ENCODE results near the gene METTL22.
"Not testable (repeated sequence)": the region's sequence is repeated elsewhere in the genome, so short reads cannot be mapped to it uniquely, and the experiment has no call there.

Gene METTL22

DNA sequence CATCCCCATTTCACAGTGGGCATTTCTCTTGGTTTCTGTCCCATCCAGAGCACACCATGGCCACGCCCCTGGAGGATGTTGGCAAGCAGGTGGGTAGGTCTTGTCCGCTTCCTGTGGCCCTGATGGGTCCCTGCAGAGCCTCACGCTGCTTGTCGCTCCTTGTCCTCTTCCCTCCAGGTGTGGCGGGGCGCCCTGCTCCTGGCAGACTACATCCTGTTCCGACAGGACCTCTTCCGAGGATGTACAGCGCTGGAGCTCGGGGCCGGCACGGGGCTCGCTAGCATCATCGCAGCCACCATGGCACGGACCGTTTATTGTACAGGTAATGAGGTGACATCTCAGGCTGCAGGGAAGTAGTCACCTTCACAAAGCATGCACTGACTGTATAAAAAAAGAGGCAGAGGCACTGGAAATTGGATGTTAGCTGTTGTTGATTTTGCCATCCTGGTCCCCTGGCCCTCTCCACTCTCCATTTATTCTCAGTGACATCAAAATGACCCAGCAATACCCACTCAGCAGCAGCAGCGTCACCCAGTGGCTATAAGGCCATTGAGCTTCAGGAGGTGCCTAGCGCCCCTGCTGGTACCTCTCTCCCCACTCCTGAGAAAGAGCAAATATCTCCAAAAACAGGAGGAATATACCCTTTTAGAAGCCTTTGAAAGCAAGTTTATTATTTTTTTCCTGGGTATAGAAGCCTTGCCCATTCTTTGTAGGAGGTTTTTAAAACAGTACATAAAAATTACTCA lies 13.7 kb downstream of the METTL22 start:
- DNase-seq, result no peak

DNA sequence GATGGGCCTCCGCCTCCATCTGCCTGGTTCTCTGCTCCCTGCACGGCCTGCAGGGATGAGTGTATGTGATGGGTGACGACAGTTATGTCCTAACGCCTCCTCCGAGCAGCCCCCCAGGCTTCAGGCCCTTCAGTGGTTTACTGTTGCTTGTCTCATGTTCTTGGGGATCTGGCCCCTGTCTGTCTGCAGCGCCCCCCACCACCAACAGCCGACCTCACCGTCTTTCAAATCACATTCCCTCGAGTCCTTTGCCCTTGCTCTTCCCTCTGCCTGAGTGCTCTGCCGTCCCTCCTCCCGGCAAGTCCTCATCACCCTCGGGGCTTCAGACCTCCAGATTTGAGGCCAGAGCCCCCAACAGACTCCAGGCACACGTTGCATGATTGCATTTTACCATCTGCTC lies 18.2 kb downstream of the METTL22 start:
- no peak for DNase-seq

DNA sequence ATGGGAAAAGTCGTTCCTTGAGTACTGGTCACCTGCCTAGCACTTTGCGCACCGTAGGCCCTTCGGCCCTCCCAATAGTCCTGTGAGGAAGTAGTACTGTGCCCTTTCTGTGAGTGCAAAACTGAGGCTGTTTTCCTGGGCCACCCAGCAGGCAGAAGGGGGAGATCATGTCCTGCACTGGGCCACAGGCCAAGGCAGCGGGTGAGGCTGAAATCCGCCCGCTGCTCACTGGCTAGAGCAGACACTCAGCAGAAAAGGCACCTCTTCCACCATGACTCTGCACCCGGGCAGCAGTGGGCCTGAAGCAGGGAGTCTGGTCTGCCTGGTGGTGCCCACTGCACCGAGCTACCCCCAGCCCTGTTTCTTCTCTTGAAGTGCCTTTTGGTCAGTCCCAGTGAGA lies 20.2 kb downstream of the METTL22 start:
- DNase-seq, result no peak

DNA sequence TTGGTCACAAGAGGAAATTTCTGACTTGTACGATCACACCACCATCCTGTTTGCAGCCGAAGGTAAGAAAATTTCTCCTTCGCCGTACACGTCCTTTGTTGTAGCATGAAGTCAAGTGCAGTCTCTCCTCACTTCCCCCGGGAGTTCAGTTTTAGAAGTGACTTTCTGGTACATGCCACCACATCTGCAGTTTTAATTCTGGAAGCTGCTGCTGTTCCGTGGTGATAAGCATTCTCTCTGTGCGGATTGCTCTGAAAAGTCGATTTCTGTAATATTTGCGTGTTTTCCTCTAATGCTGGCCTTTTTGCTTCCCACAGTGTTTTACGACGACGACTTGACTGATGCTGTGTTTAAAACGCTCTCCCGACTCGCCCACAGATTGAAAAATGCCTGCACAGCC lies 20.6 kb downstream of the METTL22 start:
- DNase-seq, result no peak

DNA sequence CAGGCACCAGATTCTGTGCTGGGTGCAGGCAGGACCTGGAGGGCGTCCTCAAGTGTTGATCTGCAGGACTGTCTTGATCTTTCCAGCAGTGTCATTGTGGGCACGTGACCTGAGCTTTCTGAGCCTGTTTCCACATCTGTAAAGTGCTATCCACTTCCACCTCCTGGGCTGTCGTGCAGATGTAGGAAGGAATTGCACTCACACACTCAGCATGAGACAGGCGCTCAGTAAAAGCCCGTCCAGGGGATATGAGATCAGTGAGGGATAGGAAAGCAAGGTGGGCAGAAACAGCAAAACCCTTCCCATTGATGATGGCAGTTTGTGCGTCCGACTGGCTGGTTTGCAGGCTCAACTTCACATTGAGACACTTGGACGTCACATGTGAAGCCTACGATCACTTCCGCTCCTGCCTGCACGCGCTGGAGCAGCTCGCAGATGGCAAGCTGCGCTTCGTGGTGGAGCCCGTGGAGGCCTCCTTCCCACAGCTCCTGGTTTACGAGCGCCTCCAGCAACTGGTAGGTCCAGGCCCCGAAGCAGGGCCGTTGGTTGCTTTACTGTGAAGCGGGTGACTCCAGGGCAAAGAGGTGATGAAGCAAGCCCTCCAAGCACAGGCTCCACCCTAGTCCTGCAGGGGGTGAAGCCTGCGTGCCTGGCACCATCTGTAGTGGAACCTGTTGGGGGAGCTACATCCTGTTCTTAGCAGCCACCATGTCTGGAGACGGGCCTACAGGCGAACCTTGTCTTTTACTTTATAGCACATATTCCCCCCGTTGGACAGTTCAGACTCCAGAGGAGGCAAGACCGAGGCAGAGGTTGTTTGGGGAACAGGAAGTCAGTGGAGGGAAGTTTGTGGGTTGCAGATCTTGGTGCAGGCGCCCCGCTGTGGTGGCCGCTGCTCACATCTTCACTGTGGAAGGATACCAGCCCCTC lies 23.0 kb downstream of the METTL22 start:
- no peak for DNase-seq

DNA sequence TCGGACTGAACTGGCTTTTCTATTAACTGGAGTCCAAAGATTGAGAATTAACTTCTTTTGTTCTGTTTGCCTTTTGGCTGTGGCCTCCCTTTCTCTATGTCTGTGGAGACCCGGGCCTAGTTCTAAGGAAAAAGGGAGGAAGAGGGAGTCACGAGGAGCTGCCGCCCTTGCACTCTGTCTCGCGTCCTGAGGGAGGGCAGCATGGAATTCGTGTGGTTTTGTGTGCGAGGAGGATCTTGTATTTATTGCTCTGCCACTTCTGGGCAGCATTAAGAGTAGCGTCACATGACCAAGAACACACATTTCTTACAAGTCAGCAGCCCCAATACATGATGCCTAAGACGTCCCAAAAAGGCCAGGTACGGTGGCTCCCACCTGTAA lies 23.6 kb downstream of the METTL22 start:
- no peak for DNase-seq

DNA sequence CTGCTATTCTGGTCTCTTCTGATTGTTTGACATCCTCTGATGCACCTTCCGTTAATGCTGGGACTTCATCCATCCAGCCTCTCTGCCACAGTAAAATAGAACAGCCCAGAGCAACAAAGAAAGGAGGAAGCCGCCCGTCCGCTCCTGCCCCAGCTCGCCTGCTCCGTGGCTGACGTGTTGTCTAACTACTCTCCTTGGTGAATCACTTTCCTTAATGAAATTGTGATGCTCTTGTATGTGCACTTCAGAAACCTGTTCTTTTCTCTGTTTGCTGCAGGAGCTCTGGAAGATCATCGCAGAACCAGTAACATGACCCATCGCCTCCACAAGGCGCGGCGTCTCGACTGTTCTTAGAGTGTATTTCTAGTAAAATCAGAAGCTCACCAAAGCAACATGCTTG lies 24.3 kb downstream of the METTL22 start:
- no peak for DNase-seq

DNA sequence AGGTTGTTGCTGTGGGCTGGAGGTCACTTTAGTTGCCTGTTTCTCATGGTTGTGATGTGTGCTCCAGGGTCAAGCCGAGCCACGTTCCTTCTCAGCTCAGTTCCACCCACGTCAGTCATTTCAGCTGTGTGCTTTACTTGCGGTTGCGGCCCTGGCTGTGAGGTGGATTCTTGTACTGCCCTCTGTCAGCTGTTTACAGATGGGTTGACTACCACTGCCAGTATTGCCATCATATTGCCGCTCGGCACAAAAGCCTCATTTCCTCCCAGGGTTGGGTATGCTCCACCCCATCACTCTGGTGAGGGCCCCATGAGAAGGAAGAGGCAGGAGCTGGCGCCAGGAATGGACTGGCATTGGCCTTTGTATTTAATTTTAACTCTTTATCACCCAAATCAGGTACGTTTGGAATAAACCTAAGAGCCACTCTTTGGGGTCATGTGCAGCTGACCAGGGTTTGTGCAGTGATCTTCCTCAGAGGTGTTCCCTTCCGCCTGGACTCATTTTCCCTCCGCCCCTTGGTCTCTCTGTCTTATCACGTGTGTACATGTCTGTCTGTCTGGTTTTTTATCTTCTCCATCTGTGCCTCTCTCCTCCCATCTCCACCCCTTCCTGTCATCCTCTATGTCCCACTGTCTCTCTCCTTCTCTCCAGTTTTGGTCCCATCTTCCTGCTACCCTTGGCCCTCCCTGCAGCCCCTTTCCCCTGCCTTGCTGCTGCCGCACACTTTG lies 25.0 kb downstream of the METTL22 start:
- no peak for DNase-seq

DNA sequence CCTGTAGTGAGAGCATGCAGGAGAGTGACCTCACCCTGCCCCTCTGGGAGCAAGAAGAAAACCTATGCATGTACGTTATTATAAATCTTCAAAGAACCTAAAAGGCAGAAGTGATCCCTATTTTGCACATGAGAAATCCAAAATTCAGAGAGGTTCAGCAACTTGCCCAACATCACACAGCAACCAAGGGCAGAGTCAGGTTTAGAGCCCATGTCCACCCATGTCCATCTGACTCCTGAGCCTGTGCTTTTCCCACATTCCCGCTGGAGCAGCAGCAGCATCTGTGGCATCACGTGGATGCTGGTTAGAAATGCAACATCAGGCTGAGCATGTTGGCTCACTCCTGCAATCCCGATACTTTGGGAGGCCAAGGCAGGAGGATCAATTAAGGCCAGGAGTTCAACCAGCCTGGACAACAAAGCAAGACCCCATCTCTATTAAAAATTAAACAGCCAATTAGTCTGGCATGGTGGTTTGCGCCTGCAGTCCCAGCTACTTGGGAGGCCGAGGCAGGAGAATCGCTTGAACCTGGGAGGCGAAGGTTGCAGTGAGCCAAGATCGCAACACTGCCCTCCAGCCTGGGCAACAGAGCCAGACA lies 26.3 kb downstream of the METTL22 start:
- DNase-seq, result no peak

DNA sequence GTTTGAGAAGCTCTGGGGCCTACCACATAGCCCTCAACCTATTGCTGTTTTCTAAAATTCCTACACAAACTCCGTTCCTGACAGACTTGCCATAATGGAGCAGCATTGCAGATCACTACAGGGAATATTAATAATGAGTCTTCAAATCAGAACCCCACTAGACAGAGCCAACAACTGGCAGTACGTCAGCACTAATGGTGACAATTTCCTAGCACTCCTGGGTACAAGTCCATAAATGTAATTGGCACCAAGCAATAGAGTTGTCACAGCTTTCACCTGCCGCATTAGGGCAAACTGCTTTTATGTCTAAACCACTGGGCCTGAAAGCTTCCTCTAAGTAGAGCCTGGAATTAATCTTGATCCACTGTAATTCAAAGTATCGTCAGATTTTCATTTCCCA lies 27.4 kb downstream of the METTL22 start:
- DNase-seq, result no peak

DNA sequence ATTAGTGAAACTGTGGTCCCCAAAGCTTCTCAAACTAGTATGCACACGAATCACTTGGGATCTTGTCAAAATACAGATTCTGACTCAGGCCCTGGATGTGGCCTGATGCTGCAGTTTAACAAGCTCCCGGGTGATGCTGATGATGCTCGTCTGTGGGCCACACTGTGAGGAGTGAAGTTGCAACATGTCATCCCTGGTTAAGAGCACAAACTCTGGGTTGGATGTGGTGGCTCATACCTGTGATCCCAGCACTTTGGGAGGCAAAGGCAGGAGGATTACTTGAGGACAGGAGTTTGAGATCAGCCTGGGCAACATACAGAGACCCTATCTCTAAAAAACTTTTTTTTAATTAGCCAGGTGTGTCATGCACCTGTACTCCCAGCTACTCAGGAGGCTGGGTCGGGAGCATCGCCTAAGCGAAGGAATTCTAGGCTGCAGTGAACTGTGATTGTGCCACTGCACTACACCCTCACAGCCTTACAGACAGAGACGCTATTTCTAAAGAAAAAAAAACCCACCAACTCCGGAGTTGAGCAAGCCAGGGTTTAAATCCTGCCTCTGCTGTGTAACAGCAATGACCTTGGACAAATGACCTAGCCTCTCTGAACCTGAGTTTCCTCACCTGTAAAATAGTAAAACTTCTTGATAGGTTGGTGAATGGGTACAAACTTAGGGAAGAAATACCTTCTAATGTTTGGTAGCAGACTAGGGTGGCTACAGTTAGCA lies 28.5 kb downstream of the METTL22 start:
- DNase-seq, result no peak

DNA sequence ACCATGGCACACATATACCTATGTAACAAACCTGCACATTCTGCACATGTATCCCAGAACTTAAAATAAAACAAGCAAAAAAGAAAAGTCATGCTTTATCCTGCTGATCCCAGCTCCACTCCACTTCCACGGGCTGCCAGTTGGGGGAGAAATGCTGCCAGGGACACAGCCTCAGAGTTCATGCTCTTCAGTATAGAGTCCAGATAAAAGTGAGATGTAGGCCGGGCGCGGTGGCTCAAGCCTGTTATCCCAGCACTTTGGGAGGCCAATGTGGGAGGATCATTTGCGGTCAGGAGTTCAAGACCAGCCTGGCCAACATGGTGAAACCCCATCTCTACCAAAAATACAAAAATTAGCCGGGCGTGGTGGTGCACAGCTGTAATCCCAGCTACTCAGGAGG lies 30.5 kb downstream of the METTL22 start:
- not testable (repeated sequence) for DNase-seq

DNA sequence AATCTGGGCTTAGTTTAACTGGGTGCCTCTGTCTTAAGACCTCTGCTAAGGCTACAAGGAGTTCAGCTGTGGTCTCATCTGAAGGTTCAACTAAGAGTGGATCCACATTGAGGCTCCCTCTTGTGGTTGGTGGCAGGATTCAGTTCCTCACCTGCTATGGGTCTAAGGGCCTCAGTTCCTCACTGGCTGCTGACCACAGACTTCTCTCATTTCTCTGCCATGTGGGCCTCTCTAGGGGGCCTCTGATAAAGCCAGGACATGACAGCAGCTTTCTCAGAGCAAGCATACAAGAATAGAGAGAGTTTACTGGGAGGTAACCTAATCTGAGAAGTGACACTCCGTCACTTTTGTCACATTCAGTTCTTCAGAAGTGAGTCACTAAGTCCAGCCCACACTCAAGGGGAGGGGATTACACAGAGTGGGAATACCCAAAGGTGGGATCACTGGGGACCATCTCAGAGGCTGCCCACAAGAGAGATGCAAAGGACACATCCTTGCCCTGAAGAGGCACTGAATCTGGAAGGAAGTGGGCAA lies 33.8 kb downstream of the METTL22 start:
- DNase-seq, result no peak

DNA sequence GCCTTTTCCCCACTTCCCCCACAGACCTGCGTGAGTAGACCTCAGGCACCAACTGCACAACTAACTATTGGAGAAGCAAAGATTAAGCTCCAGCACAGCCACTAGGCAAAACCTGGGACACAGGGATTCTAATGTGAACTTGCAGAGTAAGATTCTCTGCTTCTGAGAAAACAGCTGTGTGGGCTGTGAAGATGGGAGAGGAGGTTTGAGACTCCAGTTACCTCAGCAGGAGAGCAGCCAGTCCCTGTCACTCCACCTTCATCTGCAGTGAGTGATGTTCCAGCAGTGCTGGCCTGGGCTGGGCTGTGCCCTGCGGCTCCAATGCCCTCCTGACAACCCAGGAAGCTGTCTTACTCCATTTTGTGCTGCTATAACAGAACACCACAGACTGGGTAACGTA lies 34.9 kb downstream of the METTL22 start:
- no peak for DNase-seq

DNA sequence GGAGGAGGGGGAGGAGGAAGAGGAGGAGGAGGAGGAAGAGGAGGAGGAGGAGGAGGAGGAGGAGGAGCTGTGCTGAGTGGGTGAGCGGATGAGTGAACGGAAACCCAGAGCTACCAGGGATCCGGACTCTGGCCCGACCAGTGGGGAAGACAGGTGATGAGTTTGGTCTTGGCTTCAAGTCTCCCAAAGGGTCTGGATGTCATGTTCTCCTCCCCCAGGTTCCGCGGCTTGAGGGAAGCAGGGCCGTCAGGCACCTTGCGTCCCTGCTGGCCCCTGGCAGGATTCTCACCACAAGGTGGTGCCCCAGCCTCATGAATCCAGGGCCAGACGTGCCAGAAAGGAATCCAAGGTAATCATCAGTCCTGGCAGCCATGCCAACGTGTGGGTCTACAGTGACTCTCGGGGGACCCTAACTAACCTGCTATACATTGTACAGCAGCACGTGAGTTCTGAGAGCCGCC lies 39.4 kb downstream of the METTL22 start:
- no peak for DNase-seq

DNA sequence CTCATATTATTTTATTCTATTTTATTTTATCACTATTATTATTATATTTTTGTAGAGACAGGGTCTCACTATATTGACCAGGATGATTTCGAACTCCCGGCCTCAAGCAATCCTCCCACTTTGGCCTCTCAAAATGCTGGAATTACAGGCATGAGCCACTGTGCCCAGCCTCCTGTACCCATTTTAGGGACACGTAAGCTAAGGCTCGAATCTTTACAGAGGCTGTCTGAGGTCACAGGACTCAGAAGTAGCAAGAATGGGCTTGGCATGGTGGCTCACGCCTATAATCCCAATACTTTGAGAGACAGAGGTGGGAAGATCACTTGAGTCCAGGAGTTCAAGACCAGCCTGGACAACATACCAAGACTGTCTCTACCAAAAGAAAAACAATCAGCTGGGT lies 40.2 kb downstream of the METTL22 start:
- no peak for DNase-seq

DNA sequence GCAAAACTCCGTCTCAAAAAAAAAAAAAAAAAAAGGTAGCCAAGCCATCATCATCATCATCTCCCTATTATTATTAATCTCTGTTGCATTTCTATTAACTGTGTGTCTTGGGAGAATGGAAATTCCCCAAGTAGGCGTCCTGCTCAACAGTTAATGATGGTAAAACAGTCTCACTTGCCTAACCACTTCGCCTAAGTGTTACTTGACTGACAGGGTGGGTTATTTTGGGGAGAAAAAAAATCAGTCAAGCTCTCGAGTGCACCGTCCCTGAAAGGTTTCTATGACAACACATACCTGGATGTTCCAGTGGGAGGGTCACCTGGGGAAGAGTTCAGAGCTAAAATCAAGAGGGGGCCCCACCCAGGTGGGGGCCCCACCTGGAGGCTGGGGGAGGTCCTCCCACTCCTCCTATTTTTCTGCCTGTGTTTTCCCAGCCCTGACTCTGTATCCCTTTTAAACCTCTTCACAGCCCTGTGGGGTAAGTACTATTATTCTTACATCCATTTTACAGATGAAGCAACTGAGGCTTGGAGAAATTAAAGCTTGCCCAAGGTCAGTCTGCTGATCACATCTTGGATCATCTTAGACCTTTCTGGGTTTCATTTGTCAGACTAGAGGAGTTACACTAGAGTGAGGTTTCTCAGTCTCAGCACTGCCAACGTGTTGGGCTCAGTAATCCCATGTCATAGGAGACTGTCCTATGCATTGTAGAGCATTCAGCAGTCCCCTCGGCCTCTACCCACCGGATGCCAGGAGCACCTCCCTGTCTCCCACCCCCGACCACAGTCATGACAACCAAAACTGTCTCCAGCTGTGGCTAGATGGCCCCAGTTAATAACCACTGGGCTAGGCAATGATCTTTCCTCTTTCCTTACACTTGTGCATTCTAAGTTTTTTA lies 41.9 kb downstream of the METTL22 start:
- DNase-seq, result no peak

DNA sequence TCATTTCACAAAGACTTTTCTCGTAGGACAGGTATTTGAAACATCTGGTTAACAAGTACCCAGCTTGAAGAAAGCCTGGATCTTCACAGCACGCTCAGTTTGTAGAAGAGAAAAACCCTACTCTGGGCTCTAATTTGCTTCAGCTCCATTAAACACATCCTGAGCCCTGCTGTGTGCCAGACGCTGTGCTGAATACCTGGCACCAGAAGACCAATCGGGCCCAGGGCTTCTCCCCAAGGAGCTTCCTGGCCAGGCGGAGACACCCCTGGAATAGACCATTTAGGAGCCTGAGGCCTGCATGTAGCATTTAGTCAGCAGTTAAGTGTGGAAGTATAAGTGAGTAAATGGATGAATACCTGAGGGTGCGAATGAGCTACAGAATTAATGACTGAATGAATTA lies 44.0 kb downstream of the METTL22 start:
- DNase-seq, result no peak

DNA sequence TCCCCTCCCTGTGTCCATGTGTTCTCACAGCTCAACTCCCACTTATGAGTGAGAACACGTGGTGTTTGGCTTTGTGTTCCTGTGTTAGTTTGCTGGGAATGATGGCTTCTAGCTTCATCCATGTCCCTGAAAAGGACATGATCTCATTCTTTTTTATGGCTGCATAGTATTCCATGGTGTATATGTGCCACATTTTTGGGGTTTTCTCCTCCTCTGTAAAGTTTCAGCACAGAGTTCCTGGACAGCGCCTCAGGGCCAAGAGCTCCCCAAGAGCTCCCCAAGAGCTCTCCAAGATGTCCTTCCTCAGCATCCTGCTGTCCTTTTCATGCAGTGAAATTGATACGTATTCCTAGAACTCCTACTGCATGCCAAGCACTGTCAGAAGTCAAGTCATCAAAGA lies 46.0 kb downstream of the METTL22 start:
- no peak for DNase-seq

DNA sequence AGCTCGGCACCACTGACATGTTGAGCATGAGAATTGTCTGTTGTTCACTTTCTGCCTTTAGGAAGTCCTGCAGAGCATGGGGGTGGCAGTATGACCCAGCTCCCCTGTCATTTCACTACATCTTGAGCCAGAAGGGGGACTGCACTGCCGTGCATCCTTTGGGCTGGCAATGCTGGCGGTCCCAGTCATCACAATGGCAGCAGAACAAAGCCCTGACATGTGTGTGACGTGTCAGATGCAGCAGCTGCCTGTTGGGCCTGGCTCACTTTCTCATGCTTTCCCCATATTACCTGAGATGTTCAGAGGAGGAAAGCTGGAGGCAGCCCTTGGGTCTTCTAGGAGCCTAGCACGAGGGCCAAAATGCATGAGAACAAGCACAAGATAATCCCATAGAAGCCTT lies 46.6 kb downstream of the METTL22 start:
- no peak for DNase-seq

DNA sequence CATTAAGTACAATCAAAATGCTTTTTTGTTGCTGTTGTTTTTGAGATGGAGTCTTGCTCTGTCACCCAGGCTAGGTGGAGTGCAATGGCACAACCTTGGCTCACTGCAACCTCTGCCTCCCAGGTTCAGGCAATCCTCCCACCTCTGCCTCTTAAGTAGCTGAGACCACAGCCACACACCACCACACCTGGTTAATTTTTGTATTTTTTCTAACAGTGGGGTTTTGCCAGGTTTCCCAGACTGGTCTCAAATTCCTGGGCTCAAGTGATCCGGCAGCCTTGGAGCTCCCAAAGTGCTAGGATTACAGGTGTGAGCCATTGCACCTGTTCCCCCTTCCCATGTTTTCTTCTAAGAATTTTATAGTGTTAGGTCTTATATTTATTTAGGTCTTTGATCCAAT lies 48.0 kb downstream of the METTL22 start:
- no peak for DNase-seq
